ENCODE data around the gene NUBP1.

NUBP1 gene

DNA sequence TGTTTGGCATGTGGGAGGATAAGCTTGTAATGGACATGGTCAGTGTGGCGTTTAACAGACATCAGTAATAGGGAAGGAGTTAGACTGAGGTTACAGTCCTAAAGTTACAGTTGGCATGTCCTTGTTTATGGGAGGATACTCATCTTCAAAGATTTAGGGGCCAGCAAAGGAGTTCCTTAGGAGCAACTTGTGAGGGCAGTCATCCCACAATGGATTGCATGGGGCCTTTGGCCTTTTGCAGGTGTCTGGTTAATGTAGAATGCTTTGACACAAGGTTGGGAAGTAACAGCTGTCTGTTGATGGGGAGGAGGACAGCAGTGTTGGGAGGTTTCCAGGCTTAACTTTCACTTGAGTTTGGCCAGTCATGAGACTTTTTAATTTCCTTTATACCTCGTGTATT, 2.2 kb downstream of the NUBP1 start:
- TF ChIP-seq, protein P1, sequence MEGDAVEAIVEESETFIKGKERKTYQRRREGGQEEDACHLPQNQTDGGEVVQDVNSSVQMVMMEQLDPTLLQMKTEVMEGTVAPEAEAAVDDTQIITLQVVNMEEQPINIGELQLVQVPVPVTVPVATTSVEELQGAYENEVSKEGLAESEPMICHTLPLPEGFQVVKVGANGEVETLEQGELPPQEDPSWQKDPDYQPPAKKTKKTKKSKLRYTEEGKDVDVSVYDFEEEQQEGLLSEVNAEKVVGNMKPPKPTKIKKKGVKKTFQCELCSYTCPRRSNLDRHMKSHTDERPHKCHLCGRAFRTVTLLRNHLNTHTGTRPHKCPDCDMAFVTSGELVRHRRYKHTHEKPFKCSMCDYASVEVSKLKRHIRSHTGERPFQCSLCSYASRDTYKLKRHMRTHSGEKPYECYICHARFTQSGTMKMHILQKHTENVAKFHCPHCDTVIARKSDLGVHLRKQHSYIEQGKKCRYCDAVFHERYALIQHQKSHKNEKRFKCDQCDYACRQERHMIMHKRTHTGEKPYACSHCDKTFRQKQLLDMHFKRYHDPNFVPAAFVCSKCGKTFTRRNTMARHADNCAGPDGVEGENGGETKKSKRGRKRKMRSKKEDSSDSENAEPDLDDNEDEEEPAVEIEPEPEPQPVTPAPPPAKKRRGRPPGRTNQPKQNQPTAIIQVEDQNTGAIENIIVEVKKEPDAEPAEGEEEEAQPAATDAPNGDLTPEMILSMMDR (conservative IDR thresholded peaks at IDR 0.05; ENCODE audit: low read depth, low read length), result no peak
- no peak overlapping the region for H2AFZ ChIP-seq (ENCODE audit: low read depth)
- H3K4me3 ChIP-seq (IDR thresholded peaks at IDR 0.05; ENCODE audit: insufficient read depth, low read depth, low read length), result no peak overlapping the region
- no peaks in the 10 kb centered on the region for H4K20me1 ChIP-seq (ENCODE audit: insufficient read depth)
- H3K4me2 ChIP-seq, result peak overlapping the region; percentile 19; the same call in 1 of the 2 replicates
- no peaks in the 10 kb centered on the region for H3K27me3 ChIP-seq (ENCODE audit: insufficient read depth, low read depth)
- H3K4me1 ChIP-seq (ENCODE audit: low read depth, poor library complexity, severe bottlenecking), result peaks cover 70% of the 10 kb centered on the region
- no peak overlapping the region for H3K9ac ChIP-seq
- no peaks in the 10 kb centered on the region for H3K36me3 ChIP-seq (ENCODE audit: insufficient read depth)
- H3K27ac ChIP-seq, result no peak overlapping the region
- H3K79me2 ChIP-seq (ENCODE audit: insufficient read depth, low read depth), result no peaks in the 10 kb centered on the region

DNA sequence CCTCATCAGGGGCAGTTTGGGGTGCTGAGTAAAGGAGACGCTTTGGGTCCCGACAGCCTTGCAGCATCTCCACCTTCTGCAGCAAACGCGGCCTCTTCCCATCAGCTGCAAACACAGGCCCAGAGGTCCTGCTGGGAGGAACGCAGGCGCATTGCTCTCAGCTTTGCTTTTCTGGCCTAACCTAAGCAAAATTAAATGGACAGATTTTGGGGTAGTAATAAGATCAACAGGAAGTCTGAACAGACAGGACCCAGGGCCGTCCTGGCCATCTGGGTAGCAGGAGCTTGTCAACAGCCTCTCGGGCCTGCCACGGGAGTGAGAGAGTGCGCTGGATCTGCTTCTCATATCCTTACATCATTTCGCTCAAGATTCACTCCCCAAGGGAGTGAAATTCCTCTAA, 7.2 kb downstream of the NUBP1 start:
- Histone ChIP-seq H2AFZ (ENCODE audit: low read depth) (no peak overlapping the region), H4K20me1 (ENCODE audit: insufficient read depth) (no peaks in the 10 kb centered on the region), H3K36me3 (ENCODE audit: insufficient read depth) (no peaks in the 10 kb centered on the region), H3K4me1 (ENCODE audit: low read depth, poor library complexity, severe bottlenecking) (peaks cover 77% of the 10 kb centered on the region), H3K4me3 (IDR thresholded peaks at IDR 0.05; ENCODE audit: insufficient read depth, low read depth, low read length) (no peak overlapping the region), H3K27ac (no peak overlapping the region), H3K79me2 (ENCODE audit: insufficient read depth, low read depth) (no peaks in the 10 kb centered on the region), H3K9ac (no peak overlapping the region), H3K27me3 (ENCODE audit: insufficient read depth, low read depth) (no peaks in the 10 kb centered on the region), H3K4me2 (no peak overlapping the region)
- TF ChIP-seq, protein P1 (conservative IDR thresholded peaks at IDR 0.05; ENCODE audit: low read depth, low read length), result no peak

DNA sequence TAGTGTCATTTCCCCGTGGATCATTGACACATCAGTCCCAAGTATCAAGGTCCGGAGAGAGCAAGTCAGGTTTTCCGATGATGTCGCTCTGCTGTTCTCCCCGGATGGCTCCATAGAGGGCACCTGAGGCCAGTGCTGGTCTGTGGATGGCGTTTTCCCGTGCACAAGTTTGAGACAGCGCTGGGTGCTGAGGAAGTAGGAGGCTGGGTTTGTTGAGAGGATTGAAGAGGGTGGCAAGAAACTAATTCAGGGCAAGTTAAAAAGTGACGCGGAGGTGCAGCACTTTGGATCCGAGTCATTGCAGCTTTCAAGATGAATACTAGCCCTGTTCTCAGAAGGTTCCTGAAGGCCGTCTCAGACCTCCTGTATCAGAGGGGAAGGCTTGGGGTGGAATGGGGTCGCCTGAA, 7.7 kb downstream of the NUBP1 start:
- H3K4me3 ChIP-seq (IDR thresholded peaks at IDR 0.05; ENCODE audit: insufficient read depth, low read depth, low read length), result no peak overlapping the region
- H4K20me1 ChIP-seq (ENCODE audit: insufficient read depth), result no peaks in the 10 kb centered on the region
- no peak overlapping the region for H3K4me2 ChIP-seq
- no peaks in the 10 kb centered on the region for H3K27me3 ChIP-seq (ENCODE audit: insufficient read depth, low read depth)
- no peaks in the 10 kb centered on the region for H3K36me3 ChIP-seq (ENCODE audit: insufficient read depth)
- H3K27ac ChIP-seq, result no peak overlapping the region
- no peak overlapping the region for H3K9ac ChIP-seq
- TF ChIP-seq, protein P1 (conservative IDR thresholded peaks at IDR 0.05; ENCODE audit: low read depth, low read length), result no peak
- H3K4me1 ChIP-seq (ENCODE audit: low read depth, poor library complexity, severe bottlenecking), result peaks cover 77% of the 10 kb centered on the region
- no peaks in the 10 kb centered on the region for H3K79me2 ChIP-seq (ENCODE audit: insufficient read depth, low read depth)
- no peak overlapping the region for H2AFZ ChIP-seq (ENCODE audit: low read depth)

DNA sequence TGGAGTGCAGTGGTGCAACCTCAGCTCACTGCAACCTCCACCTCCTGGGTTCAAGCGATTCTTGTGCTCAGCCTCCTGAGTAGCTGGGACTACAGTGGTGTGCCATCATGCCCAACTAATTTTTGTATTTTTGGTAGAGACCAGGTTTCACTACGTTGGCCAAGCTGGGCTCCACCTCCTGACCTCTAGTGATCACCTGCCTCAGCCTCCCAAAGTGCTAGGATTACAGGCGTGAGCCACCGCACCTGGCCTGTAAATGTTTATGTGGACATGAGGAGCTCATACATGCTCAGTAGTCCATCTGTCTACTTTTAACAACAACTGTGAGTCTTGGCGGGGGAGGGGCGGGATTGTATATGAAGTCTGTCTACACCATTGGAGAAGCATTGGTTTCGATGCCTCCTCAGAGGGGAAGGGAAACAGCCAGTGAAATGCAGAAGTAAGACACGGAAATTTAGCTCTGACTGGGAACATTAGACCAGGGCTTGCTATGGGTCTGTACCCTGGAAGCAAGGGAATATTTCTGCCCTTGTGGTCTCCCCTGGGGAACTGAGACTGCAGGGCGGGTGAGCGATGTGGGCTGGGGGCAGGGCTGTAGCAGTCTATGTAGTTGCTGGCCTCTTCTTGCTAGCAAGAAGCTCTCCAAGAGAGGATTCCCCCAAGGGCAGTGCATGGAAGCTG, 9.3 kb downstream of the NUBP1 start:
- no peaks in the 10 kb centered on the region for H3K27me3 ChIP-seq (ENCODE audit: insufficient read depth, low read depth)
- TF ChIP-seq, protein P1 (conservative IDR thresholded peaks at IDR 0.05; ENCODE audit: low read depth, low read length), result no peak
- no peak overlapping the region for H2AFZ ChIP-seq (ENCODE audit: low read depth)
- no peak overlapping the region for H3K27ac ChIP-seq
- H3K36me3 ChIP-seq (ENCODE audit: insufficient read depth), result no peaks in the 10 kb centered on the region
- H3K4me1 ChIP-seq (ENCODE audit: low read depth, poor library complexity, severe bottlenecking), result peaks cover 85% of the 10 kb centered on the region
- H4K20me1 ChIP-seq (ENCODE audit: insufficient read depth), result no peaks in the 10 kb centered on the region
- H3K4me2 ChIP-seq, result no peak overlapping the region; the same call in 1 of the 2 replicates
- no peak overlapping the region for H3K9ac ChIP-seq
- no peaks in the 10 kb centered on the region for H3K79me2 ChIP-seq (ENCODE audit: insufficient read depth, low read depth)
- no peak overlapping the region for H3K4me3 ChIP-seq (IDR thresholded peaks at IDR 0.05; ENCODE audit: insufficient read depth, low read depth, low read length)
